ENCODE data around the gene COX6A2. TPM values are rescaled to one million over a fixed set of nuclear protein-coding genes. Genes with fewer than 3 reads are reported as not detected.
"Not testable (repeated sequence)": the region's sequence is repeated elsewhere in the genome, so short reads cannot be mapped to it uniquely, and the experiment has no call there.

COX6A2 gene
- polyA plus RNA-seq, 2 donors = 0.24 to 0.53 TPM

- no peaks in the 10 kb centered on the region for H3K27me3 ChIP-seq (ENCODE audit: control insufficient read depth in 1 of 2, insufficient read depth in 2 of 2, low read length in 2 of 2)
- 70% methylated on average over 17 of the region's 17 CpGs for WGBS, 2 donors
- peaks cover 7 to 29% of the 10 kb centered on the region in 2 donors for H3K4me1 ChIP-seq (ENCODE audit: control insufficient read depth in 2 of 2, insufficient read depth in 2 of 2, low read length in 1 of 2)
- H3K4me3 ChIP-seq (ENCODE audit: low read depth in 1 of 2, low read length in 2 of 2) = no peak overlapping the region
- no peaks in the 10 kb centered on the region for H3K9me3 ChIP-seq (ENCODE audit: control insufficient read depth in 2 of 2, insufficient read depth in 1 of 2, low read depth in 1 of 2, low read length in 1 of 2)
- no peaks in the 10 kb centered on the region for H3K36me3 ChIP-seq (ENCODE audit: control insufficient read depth in 2 of 2, insufficient read depth in 2 of 2, low read length in 1 of 2)
- H3K27ac ChIP-seq (ENCODE audit: low read depth in 2 of 2, low read length in 1 of 2) = peak overlapping the region in 1 of 2 donors; percentile 51
These were observed 27.6 kb upstream of the COX6A2 start for GRCh38 chr16:31455601-31456314.

DNA sequence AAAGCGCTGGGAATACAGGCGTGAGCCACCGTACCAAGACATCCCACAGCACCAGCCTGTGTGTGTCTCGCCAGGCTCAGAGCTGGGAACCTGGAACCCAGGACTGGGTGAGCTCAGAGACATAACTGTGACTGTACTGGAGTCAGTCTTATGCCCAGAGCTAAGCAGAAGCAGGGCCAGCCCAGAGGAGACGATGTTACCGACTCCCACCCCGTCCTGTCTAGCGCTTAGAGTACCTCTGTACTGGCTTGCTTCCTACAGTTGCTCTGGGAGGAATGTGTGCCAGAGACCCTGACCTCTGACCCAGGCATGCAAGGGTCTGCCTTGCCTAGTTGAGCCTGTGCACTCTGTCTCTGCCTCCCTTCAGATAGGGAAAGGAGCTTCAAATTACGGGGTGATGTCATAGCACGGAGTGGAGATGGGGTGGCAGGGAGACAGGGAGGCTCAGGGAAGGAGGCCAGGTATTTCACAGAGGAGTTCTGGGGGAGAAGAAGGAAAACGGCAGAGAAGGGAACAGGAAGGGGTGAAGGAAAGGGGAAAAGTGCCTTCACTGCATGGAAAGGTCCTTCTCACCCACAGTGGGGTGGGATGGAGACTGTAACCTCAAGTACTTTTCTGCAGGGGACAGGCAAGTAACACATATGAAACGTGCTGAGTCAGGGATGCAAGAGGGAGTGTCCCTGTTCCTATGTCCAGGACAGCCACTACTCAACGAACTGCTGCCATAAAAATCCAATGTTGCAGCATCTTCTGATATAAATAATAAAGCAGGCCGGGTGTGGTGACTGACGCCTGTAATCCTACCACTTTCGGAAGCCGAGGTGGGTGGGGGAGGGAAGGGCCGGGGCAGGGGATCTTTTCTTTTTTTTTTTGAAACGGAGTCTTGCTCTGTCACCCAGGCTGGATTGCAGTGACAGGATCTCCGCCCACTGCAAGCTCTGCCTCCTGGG is 25.4 kb upstream of the COX6A2 start:
- WGBS, 2 donors = 35 to 48% methylated on average over 20 of the region's 20 CpGs
- Histone ChIP-seq H3K27ac (ENCODE audit: low read depth in 2 of 2, low read length in 1 of 2) (peak overlapping the region; percentile 94 to 97), H3K4me1 (ENCODE audit: control insufficient read depth in 2 of 2, insufficient read depth in 2 of 2, low read length in 1 of 2) (peaks cover 7 to 28% of the 10 kb centered on the region in 2 donors), H3K9me3 (ENCODE audit: control insufficient read depth in 2 of 2, insufficient read depth in 1 of 2, low read depth in 1 of 2, low read length in 1 of 2) (no peaks in the 10 kb centered on the region), H3K36me3 (ENCODE audit: control insufficient read depth in 2 of 2, insufficient read depth in 2 of 2, low read length in 1 of 2) (no peaks in the 10 kb centered on the region), H3K4me3 (ENCODE audit: low read depth in 1 of 2, low read length in 2 of 2) (no peak overlapping the region), H3K27me3 (ENCODE audit: control insufficient read depth in 1 of 2, insufficient read depth in 2 of 2, low read length in 2 of 2) (no peaks in the 10 kb centered on the region)

- 29 to 55% methylated on average over 3 of the region's 3 CpGs for WGBS, 2 donors
- H3K27me3 ChIP-seq (ENCODE audit: control insufficient read depth in 1 of 2, insufficient read depth in 2 of 2, low read length in 2 of 2) = no peaks in the 10 kb centered on the region
- H3K27ac ChIP-seq (ENCODE audit: low read depth in 2 of 2, low read length in 1 of 2) = peak overlapping the region; percentile 94 to 97
- H3K4me1 ChIP-seq (ENCODE audit: control insufficient read depth in 2 of 2, insufficient read depth in 2 of 2, low read length in 1 of 2) = peaks cover 7 to 22% of the 10 kb centered on the region in 2 donors
- H3K4me3 ChIP-seq (ENCODE audit: low read depth in 1 of 2, low read length in 2 of 2) = no peak overlapping the region
- H3K9me3 ChIP-seq (ENCODE audit: control insufficient read depth in 2 of 2, insufficient read depth in 1 of 2, low read depth in 1 of 2, low read length in 1 of 2) = no peaks in the 10 kb centered on the region
- H3K36me3 ChIP-seq (ENCODE audit: control insufficient read depth in 2 of 2, insufficient read depth in 2 of 2, low read length in 1 of 2) = no peaks in the 10 kb centered on the region
These were observed 24.5 kb upstream of the COX6A2 start for GRCh38 chr16:31452631-31453106.

DNA sequence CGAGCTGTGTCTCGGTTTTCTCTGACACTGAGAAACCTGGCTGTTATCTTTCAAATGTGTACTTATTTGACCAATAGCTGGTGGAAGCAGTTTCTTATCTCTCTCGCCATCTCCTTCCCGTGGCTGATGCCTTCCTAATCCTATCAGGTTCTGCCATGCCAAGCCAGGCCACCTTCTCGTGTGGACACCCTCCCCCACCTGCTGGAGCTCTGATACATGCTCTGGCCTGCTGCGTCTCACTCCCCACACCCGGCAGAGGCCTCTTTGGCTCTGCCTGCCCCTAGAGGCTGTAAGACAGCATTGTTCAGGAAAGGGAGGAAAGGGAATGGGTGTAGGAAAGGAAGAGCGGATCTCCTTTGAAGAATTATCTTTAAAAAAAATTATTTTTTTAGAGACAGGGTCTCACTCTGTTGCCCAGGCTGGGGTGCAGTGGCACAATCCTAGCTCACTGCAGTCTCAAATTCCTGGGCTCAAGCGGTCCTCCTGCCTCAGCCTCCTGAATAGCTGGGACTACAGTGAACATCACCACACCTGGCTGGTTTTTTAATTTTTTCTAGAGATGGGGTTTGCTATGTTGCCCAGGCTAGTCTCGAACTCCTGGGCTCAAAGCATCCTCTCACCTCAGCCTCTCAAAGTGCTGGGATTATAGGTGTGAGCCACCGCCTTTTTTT is 23.7 kb upstream of the COX6A2 start:
- peaks cover 7 to 16% of the 10 kb centered on the region in 2 donors for H3K4me1 ChIP-seq (ENCODE audit: control insufficient read depth in 2 of 2, insufficient read depth in 2 of 2, low read length in 1 of 2)
- H3K9me3 ChIP-seq (ENCODE audit: control insufficient read depth in 2 of 2, insufficient read depth in 1 of 2, low read depth in 1 of 2, low read length in 1 of 2) = no peaks in the 10 kb centered on the region
- H3K27ac ChIP-seq (ENCODE audit: low read depth in 2 of 2, low read length in 1 of 2) = peak overlapping the region; percentile 62 to 94
- no peak overlapping the region for H3K4me3 ChIP-seq (ENCODE audit: low read depth in 1 of 2, low read length in 2 of 2)
- no peaks in the 10 kb centered on the region for H3K27me3 ChIP-seq (ENCODE audit: control insufficient read depth in 1 of 2, insufficient read depth in 2 of 2, low read length in 2 of 2)
- 40 to 41% methylated on average over 11 of the region's 11 CpGs for WGBS, 2 donors
- no peaks in the 10 kb centered on the region for H3K36me3 ChIP-seq (ENCODE audit: control insufficient read depth in 2 of 2, insufficient read depth in 2 of 2, low read length in 1 of 2)

- Histone ChIP-seq H3K27me3 (ENCODE audit: control insufficient read depth in 1 of 2, insufficient read depth in 2 of 2, low read length in 2 of 2) (no peaks in the 10 kb centered on the region), H3K4me3 (ENCODE audit: low read depth in 1 of 2, low read length in 2 of 2) (no peak overlapping the region), H3K4me1 (ENCODE audit: control insufficient read depth in 2 of 2, insufficient read depth in 2 of 2, low read length in 1 of 2) (peaks cover 7 to 14% of the 10 kb centered on the region in 2 donors), H3K36me3 (ENCODE audit: control insufficient read depth in 2 of 2, insufficient read depth in 2 of 2, low read length in 1 of 2) (no peaks in the 10 kb centered on the region), H3K9me3 (ENCODE audit: control insufficient read depth in 2 of 2, insufficient read depth in 1 of 2, low read depth in 1 of 2, low read length in 1 of 2) (no peaks in the 10 kb centered on the region), H3K27ac (ENCODE audit: low read depth in 2 of 2, low read length in 1 of 2) (no peak overlapping the region)
- WGBS, 2 donors = 68 to 71% methylated on average over 5 of the region's 5 CpGs
These were observed 23.0 kb upstream of the COX6A2 start for GRCh38 chr16:31451201-31451600.

DNA sequence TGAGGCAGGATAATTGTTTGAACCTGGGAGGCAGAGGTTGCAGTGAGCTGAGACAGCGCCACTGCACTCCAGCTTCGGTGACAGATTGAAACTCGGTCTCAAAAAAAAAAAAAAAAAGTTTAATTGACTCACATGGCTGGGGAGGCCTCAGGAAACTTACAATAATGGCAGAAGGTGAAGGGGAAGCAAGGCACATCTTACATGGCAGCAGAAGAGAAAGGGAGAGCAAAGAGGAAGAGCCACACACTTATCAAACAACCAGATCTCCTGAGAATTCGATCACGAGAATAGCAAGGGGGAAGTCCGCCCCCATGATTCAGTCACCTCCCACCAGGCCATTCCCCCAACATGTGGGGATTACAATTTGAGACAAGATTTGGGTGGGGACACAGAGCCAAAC is 17.8 kb upstream of the COX6A2 start:
- H3K4me3 ChIP-seq (ENCODE audit: low read depth in 1 of 2, low read length in 2 of 2); H3K36me3 ChIP-seq (ENCODE audit: control insufficient read depth in 2 of 2, insufficient read depth in 2 of 2, low read length in 1 of 2); H3K9me3 ChIP-seq (ENCODE audit: control insufficient read depth in 2 of 2, insufficient read depth in 1 of 2, low read depth in 1 of 2, low read length in 1 of 2); H3K27ac ChIP-seq (ENCODE audit: low read depth in 2 of 2, low read length in 1 of 2); H3K27me3 ChIP-seq (ENCODE audit: control insufficient read depth in 1 of 2, insufficient read depth in 2 of 2, low read length in 2 of 2); H3K4me1 ChIP-seq (ENCODE audit: control insufficient read depth in 2 of 2, insufficient read depth in 2 of 2, low read length in 1 of 2): not testable (repeated sequence)
- WGBS, 2 donors = 74 to 77% methylated on average over 6 of the region's 6 CpGs

- Histone ChIP-seq H3K27ac (ENCODE audit: low read depth in 2 of 2, low read length in 1 of 2) (no peak overlapping the region), H3K36me3 (ENCODE audit: control insufficient read depth in 2 of 2, insufficient read depth in 2 of 2, low read length in 1 of 2) (no peaks in the 10 kb centered on the region), H3K4me3 (ENCODE audit: low read depth in 1 of 2, low read length in 2 of 2) (no peak overlapping the region), H3K4me1 (ENCODE audit: control insufficient read depth in 2 of 2, insufficient read depth in 2 of 2, low read length in 1 of 2) (no peaks in the 10 kb centered on the region), H3K9me3 (ENCODE audit: control insufficient read depth in 2 of 2, insufficient read depth in 1 of 2, low read depth in 1 of 2, low read length in 1 of 2) (no peaks in the 10 kb centered on the region), H3K27me3 (ENCODE audit: control insufficient read depth in 1 of 2, insufficient read depth in 2 of 2, low read length in 2 of 2) (no peaks in the 10 kb centered on the region)
- WGBS, 2 donors = 57 to 71% methylated on average over 34 of the region's 34 CpGs
These were observed 13.8 kb upstream of the COX6A2 start for GRCh38 chr16:31441956-31442355.

- H3K4me1 ChIP-seq (ENCODE audit: control insufficient read depth in 2 of 2, insufficient read depth in 2 of 2, low read length in 1 of 2) = peaks cover 0 to 4% of the 10 kb centered on the region in 2 donors
- H3K36me3 ChIP-seq (ENCODE audit: control insufficient read depth in 2 of 2, insufficient read depth in 2 of 2, low read length in 1 of 2) = no peaks in the 10 kb centered on the region
- H3K4me3 ChIP-seq (ENCODE audit: low read depth in 1 of 2, low read length in 2 of 2) = no peak overlapping the region
- H3K27me3 ChIP-seq (ENCODE audit: control insufficient read depth in 1 of 2, insufficient read depth in 2 of 2, low read length in 2 of 2) = no peaks in the 10 kb centered on the region
- no peak overlapping the region for H3K27ac ChIP-seq (ENCODE audit: low read depth in 2 of 2, low read length in 1 of 2)
- 66 to 71% methylated on average over 4 of the region's 4 CpGs for WGBS, 2 donors
- no peaks in the 10 kb centered on the region for H3K9me3 ChIP-seq (ENCODE audit: control insufficient read depth in 2 of 2, insufficient read depth in 1 of 2, low read depth in 1 of 2, low read length in 1 of 2)
These were observed 12.5 kb upstream of the COX6A2 start for GRCh38 chr16:31440516-31441184.

GRCh38 chr16:31439519-31439918 is 11.4 kb upstream of the COX6A2 start:
- H3K27ac ChIP-seq (ENCODE audit: low read depth in 2 of 2, low read length in 1 of 2) = no peak overlapping the region
- H3K4me3 ChIP-seq (ENCODE audit: low read depth in 1 of 2, low read length in 2 of 2) = no peak overlapping the region
- no peaks in the 10 kb centered on the region for H3K27me3 ChIP-seq (ENCODE audit: control insufficient read depth in 1 of 2, insufficient read depth in 2 of 2, low read length in 2 of 2)
- no peaks in the 10 kb centered on the region for H3K9me3 ChIP-seq (ENCODE audit: control insufficient read depth in 2 of 2, insufficient read depth in 1 of 2, low read depth in 1 of 2, low read length in 1 of 2)
- WGBS, 2 donors = 76 to 80% methylated on average over 3 of the region's 3 CpGs
- no peaks in the 10 kb centered on the region for H3K36me3 ChIP-seq (ENCODE audit: control insufficient read depth in 2 of 2, insufficient read depth in 2 of 2, low read length in 1 of 2)
- H3K4me1 ChIP-seq (ENCODE audit: control insufficient read depth in 2 of 2, insufficient read depth in 2 of 2, low read length in 1 of 2) = peaks cover 0 to 7% of the 10 kb centered on the region in 2 donors
